Progenitor cell of endocrine pancreas (in vitro differentiated cells): ENCODE data around the gene PSMA6. TPM values are rescaled to one million over a fixed set of nuclear protein-coding genes. Genes with fewer than 3 reads are reported as not detected.
A peak's percentile ranks its signal among the peaks of the same experiment; 100 is the strongest.

Source experiments
- DNase-seq: peaks from one replicate; pipeline ENCODE4 v3.0.0; 2021; ENCODE audit warnings: low spot score; ENCODE audit not compliant: unreplicated experiment
- H3K27ac Mint-ChIP-seq: 2 replicates; pipeline ENCODE4 v1.8.0; 2021; ENCODE audit warnings: mild to moderate bottlenecking, moderate library complexity, mixed read lengths
- H3K27me3 Mint-ChIP-seq: 2 replicates; pipeline ENCODE4 v1.8.0; 2021; ENCODE audit warnings: mixed read lengths
- H3K36me3 Mint-ChIP-seq: 2 replicates; pipeline ENCODE4 v1.8.0; 2022; ENCODE audit warnings: mixed read lengths; ENCODE audit not compliant: insufficient read depth
- H3K4me1 Mint-ChIP-seq: 2 replicates; pipeline ENCODE4 v1.8.0; 2021; ENCODE audit warnings: low read depth, mixed read lengths
- H3K4me3 Mint-ChIP-seq: 2 replicates; pipeline ENCODE4 v1.8.0; 2021; ENCODE audit warnings: low read depth, mild to moderate bottlenecking, moderate library complexity, mixed read lengths
- H3K9me3 Mint-ChIP-seq: 2 replicates; pipeline ENCODE4 v1.8.0; 2021; ENCODE audit warnings: low read depth, mixed read lengths
- long read RNA-seq: library from polyadenylated mRNA; unstranded; transcript quantifications from one replicate; pipeline ENCODE4 v2.0.0, GENCODE V29; 2020
- total RNA-seq: library from RNA; stranded (reverse); gene quantifications from 2 replicates; pipeline ENCODE4 v1.2.1, GENCODE V29; 2021
- TF ChIP-seq, protein P1 (sequence below): fragments of 200-600 bp; sonication (generic); IDR thresholded peaks from one replicate; pipeline ENCODE4 v1.5.0; 2021; ENCODE audit warnings: antibody characterized with exemption, mild to moderate bottlenecking; ENCODE audit not compliant: unreplicated experiment

Gene PSMA6
- total RNA-seq, result 175 and 177 TPM in 2 replicates
- long read RNA-seq, transcript PSMA6-208 (4 exons, 655 nt), result minor isoform, 6 of 139 reads
- long read RNA-seq, transcript PSMA6-201 (7 exons, 1,029 nt), result major isoform, 124 of 139 reads
- long read RNA-seq, partial matches to known transcripts, result 4 of 139 reads
- long read RNA-seq, other reads (novel, unspliced or antisense), result 4 of 139 reads

DNA sequence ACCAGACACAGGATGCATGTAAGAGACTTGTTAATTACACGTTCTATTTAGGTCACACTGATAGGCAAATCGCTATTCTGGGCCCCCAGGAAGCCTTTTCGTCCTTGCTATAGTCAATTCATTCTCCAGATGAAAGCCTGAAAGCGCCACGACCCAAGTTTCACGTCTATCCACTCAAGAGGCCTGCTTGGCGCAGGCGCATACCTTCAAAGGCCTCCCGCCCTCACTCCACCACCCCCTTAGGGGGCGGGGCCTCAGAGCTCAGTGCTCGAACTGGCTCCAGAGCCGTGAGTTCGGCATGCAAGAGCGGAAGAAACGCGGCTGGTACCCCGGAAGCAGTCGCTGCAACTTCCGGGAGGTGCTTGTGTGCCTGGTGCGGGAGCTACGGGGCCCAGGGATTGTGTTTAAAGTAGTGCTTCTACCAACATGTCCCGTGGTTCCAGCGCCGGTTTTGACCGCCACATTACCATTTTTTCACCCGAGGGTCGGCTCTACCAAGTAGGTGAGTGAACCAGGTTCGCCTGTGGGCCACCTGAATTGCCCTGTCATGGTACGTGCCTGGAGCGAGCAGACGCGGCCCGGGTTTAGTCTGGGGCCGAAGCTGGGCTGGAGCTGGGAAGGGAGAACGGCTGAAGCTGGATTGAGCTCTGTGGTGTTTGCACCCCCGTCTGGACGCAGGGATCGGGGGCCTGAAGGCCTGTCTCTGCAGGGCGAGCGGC is at the start of gene PSMA6:
Gene PSMA6, plus strand, starts transcription at position 332 of the 719 bp plus-strand sequence. Its CDS starts 95 bp downstream, at position 427.
- peaks cover 25% of the 10 kb centered on the region for H3K4me1 Mint-ChIP-seq
- peak; percentile 95 for DNase-seq
- no peaks in the 10 kb centered on the region for H3K27me3 Mint-ChIP-seq
- H3K27ac Mint-ChIP-seq, result peak within 1 kb of the TSS; percentile 99
- H3K4me3 Mint-ChIP-seq, result peak within 1 kb of the TSS; percentile 99
- H3K9me3 Mint-ChIP-seq, result no peaks in the 10 kb centered on the region
- H3K36me3 Mint-ChIP-seq, result no peaks in the 10 kb centered on the region
- TF ChIP-seq, protein P1, sequence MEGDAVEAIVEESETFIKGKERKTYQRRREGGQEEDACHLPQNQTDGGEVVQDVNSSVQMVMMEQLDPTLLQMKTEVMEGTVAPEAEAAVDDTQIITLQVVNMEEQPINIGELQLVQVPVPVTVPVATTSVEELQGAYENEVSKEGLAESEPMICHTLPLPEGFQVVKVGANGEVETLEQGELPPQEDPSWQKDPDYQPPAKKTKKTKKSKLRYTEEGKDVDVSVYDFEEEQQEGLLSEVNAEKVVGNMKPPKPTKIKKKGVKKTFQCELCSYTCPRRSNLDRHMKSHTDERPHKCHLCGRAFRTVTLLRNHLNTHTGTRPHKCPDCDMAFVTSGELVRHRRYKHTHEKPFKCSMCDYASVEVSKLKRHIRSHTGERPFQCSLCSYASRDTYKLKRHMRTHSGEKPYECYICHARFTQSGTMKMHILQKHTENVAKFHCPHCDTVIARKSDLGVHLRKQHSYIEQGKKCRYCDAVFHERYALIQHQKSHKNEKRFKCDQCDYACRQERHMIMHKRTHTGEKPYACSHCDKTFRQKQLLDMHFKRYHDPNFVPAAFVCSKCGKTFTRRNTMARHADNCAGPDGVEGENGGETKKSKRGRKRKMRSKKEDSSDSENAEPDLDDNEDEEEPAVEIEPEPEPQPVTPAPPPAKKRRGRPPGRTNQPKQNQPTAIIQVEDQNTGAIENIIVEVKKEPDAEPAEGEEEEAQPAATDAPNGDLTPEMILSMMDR, result no peak

DNA sequence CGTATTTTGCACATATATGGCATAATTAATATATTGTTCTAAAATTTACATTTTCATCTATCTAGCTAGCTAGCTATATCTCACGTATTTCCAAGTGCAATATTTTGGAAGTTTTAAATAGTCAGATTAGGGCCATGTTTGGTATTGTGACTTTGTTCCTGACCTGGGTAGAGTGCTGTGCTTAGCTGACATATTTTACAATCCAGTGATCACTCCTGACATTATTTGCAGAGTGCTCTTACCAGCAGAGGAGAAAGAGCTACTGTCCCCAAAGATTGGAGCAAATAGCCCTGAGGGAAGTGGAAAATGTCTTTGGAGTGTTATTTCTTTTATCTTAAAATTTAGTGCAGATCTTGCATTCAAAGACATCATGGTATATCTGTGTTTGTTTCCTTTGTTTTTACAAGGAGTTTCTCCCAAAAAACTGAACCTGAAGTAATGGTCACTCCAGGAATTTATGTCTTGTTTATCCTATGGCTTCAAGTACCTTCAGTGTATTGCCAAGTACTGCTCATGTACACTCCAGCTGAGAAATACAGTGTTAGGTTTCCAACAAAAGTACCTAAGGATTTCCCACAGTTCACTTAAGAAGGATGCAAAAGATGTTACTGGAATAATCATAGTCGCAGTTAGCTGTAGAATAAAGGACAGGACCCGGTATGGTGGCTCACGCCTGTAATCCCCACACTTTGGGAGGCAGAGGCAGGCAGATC is 49.4 kb upstream of the PSMA6 start:
- H3K27ac Mint-ChIP-seq, result no peak overlapping the region
- no peaks in the 10 kb centered on the region for H3K9me3 Mint-ChIP-seq
- DNase-seq, result no peak
- H3K4me3 Mint-ChIP-seq, result no peak overlapping the region
- TF ChIP-seq, protein P1, result no peak
- H3K4me1 Mint-ChIP-seq, result no peaks in the 10 kb centered on the region
- H3K36me3 Mint-ChIP-seq, result peaks cover 2% of the 10 kb centered on the region
- no peaks in the 10 kb centered on the region for H3K27me3 Mint-ChIP-seq

DNA sequence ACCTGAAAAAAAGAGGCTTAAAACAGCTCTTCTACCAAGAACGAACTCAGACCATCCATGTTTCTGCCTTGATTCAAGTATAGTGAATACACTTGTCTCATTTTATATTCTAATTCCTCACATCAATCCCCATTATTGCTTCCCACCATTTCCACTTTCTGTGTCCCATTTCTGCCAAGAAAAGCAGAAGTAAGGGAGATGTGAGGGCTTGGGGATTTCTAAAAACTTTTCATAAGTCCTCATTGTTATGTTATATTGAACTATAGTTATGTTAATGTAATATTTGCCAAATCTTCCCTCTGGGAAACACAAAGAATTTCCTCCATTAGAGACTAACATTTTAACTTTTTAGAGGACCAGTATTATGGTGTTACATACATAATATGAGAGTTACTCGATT is 48.2 kb upstream of the PSMA6 start:
- Mint-ChIP-seq H3K4me1 (no peaks in the 10 kb centered on the region), H3K36me3 (peaks cover 2% of the 10 kb centered on the region), H3K27me3 (no peaks in the 10 kb centered on the region), H3K27ac (no peak overlapping the region), H3K4me3 (no peak overlapping the region), H3K9me3 (no peaks in the 10 kb centered on the region)
- no peak for DNase-seq
- TF ChIP-seq, protein P1, result no peak

DNA sequence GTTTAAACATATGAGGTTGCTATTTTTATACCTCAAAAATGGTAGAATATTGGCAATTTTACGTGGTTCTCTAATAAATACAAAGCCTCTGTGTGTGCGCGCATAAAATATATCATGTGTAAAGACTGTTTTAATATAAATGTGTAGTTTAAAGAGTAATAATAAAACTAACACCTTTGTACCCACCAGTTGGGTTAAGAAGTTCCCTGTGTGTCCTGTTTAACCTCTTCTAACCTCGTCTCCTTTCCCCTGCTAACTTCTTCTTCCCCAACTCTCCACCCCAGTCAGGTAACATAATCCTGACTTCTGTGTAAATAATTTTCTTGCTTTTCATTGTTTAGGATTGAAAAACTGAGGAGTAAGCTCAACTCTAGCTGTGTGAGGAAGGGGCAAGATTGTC is 47.6 kb upstream of the PSMA6 start:
- TF ChIP-seq, protein P1, result no peak
- DNase-seq, result no peak
- Mint-ChIP-seq H3K4me1 (no peaks in the 10 kb centered on the region), H3K36me3 (peaks cover 2% of the 10 kb centered on the region), H3K27ac (no peak overlapping the region), H3K4me3 (no peak overlapping the region), H3K27me3 (no peaks in the 10 kb centered on the region), H3K9me3 (no peaks in the 10 kb centered on the region)

DNA sequence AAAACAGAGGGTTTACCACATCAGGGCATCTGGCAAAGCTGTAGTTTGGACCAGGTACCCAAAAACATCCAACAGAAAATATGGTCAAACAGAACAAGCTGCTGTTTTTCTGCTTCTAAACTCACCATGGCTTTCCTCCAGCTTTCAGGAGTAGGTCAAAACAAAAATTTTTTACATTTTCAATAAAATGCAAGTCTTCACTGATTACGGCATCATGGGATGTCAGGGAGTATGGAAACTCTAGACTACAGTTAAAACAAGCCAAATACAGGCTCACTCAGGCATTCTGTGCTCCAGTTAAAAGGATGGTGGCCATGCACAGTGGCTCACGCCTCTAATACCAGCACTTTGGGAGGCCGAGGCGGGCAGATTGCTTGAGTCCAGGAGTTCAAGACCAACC is 47.1 kb upstream of the PSMA6 start:
- Mint-ChIP-seq H3K9me3 (no peaks in the 10 kb centered on the region), H3K4me3 (no peak overlapping the region), H3K27me3 (no peaks in the 10 kb centered on the region), H3K27ac (no peak overlapping the region), H3K4me1 (no peaks in the 10 kb centered on the region), H3K36me3 (peaks cover 2% of the 10 kb centered on the region)
- TF ChIP-seq, protein P1, result no peak
- DNase-seq, result no peak
